GM12891 (cell line): Measurements from ENCODE around the gene PSG1.
"Not testable (repeated sequence)": the region's sequence is repeated elsewhere in the genome, so short reads cannot be mapped to it uniquely, and the experiment has no call there.

Source experiments
- PAX5 ChIP-seq: IDR thresholded peaks from 2 replicates; pipeline ENCODE4 v1.6.1; 2011; ENCODE audit warnings: low read length, moderate library complexity, mild to moderate bottlenecking; ENCODE audit not compliant: insufficient read depth, severe bottlenecking
- POLR2A ChIP-seq: IDR thresholded peaks from 2 replicates; pipeline ENCODE4 v1.6.1; 2011; ENCODE audit warnings: low read depth, low read length, control low read depth
- POLR2AphosphoS5 ChIP-seq: IDR thresholded peaks from 2 replicates; pipeline ENCODE4 v1.6.1; 2011; ENCODE audit warnings: low read depth, low read length, control low read depth
- POU2F2 ChIP-seq: IDR thresholded peaks from 2 replicates; pipeline ENCODE4 v1.6.1; 2011; ENCODE audit warnings: low read depth, mild to moderate bottlenecking, control low read depth, low read length, moderate library complexity
- SPI1 ChIP-seq: IDR thresholded peaks from 2 replicates; pipeline ENCODE4 v1.6.1; 2011; ENCODE audit warnings: low read depth, low read length, control low read depth
- TAF1 ChIP-seq: IDR thresholded peaks from 2 replicates; pipeline ENCODE4 v1.6.1; 2011; ENCODE audit warnings: low read depth, low read length, control low read depth

DNA sequence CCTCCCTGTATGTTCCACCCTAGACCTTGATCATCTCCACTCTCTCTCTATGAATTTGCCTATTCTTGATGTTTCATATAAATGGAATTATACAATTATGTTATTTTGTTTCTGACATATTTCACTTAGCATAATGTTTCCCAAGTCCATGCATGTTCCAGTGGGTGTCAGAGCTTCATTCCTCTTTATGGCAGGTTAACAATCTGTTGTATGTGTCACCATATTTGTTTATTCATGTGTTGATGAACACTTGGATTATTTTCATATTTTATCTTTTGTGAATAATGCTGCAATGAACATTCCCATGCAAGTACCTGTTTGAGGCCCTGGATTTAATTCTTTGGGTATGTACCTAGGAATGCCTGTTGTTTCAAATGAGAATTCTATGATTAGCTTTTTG, 41.5 kb upstream of the PSG1 start:
- not testable (repeated sequence) for TF ChIP-seq TAF1, POLR2A, POLR2AphosphoS5, SPI1, POU2F2, PAX5
